Activated T-cell treated with anti-CD3 and anti-CD28 coated beads for 1 hour (primary cell): ENCODE data around the gene FRMD1.

Experiments used
- DNase-seq: peaks from one replicate; pipeline ENCODE4 v3.0.0-alpha.2; 2020; ENCODE audit warnings: low read depth

The FRMD1 gene

DNA sequence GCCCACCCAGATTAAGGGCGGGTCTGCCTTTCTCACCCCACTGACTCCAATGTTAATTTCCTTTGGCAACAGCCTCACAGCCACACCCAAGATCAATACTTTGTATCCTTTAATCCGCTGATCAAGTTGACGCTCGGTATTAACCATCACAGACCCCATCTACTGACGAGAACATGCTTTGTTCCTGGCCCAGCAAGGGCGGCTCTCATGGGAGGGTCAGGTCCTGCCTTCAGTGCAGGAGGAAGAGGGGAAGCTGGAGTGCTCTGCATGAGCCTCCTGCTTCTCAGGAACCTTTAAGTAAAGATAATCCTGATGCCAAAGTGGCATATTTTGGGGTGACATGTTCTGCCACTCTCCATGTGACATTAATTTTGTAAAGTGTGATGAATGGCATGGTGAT is 73.2 kb downstream of the FRMD1 start:
- DNase-seq: no peak

- DNase-seq: no peak
These were observed 74.1 kb downstream of the FRMD1 start for GRCh38 chr6:168004945-168005344.

GRCh38 chr6:168004023-168004422 is 75.0 kb downstream of the FRMD1 start:
- DNase-seq: no peak
